GM21390 (cell line): ENCODE measurements around the gene ZCCHC7.
A peak's percentile ranks its signal among the peaks of the same experiment; 100 is the strongest.
"Not testable (repeated sequence)": the region's sequence is repeated elsewhere in the genome, so short reads cannot be mapped to it uniquely, and the experiment has no call there.

Source experiments
- ATAC-seq: cut with Tn5 transposase; IDR thresholded peaks from one replicate; pipeline ENCODE4 v1.9.1; 2021; ENCODE audit not compliant: unreplicated experiment

ZCCHC7 gene

DNA sequence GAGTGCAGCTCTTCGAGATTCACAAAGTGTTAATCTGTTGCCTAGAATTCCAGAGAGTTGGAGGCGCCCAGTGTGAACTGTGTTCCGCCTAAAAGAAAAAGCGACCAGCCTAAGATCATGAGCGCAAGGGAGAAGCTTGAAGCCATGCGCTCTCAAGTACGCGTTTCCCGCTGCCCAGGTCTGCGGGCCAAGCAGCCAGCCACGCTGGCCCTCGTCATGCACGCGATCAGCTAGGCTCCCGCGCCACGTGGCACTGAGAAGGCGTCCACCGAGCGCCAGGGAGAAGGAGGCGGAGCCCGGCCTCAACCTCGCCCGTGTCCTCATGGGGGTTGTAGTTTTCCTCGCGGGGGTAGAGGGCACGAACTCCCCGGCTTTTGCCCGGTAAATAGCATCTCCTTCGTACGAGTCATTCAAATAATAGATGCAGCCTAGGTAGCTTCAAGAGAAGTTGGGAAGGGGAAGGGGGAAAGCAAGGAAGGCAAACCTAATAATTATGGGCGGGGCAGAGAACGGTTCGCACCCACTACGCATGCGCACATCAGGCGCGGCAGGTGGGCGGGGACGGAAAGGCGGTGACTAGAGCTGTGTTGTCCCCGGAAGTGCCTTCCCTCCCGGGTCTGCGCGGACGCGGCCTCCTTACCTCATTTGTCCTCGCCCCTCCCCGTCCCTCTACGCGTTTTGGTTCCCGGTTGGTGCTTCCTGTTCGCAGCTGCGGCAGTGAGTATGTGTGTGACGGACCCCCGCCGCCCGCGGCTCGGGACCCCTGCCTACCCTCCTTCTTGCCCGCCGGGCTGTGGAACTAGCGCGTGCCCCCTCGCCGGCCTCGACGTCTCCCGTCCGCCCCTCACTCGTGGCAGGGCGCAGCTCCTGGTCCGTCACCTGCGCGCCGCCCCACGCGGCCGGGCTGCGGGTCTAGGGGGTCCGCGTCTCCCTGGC lies at the start of gene ZCCHC7:
Gene ZCCHC7 (plus strand): TSS at position 668 of the 936 bp plus-strand sequence.
- peak; percentile 93 for ATAC-seq

DNA sequence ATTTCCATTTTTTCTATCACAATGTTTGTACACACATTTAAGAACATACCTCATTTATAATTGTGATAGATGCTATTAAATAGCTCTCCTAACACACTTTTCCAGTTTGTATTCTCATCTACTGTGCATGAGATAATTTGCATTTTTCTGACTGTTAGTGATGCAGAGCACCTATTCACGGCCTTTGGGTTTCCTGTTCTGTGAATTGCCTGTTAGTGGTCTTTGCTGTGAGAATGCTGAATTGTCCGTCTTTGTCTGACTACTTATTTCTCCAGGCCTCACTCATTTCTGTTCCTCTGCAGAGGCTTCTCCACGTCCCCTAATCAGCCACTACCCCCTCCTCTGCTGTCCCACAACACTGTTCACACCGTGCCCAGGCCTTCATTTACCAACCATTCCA lies 45.6 kb upstream of the ZCCHC7 start:
- ATAC-seq = peak; percentile 36

DNA sequence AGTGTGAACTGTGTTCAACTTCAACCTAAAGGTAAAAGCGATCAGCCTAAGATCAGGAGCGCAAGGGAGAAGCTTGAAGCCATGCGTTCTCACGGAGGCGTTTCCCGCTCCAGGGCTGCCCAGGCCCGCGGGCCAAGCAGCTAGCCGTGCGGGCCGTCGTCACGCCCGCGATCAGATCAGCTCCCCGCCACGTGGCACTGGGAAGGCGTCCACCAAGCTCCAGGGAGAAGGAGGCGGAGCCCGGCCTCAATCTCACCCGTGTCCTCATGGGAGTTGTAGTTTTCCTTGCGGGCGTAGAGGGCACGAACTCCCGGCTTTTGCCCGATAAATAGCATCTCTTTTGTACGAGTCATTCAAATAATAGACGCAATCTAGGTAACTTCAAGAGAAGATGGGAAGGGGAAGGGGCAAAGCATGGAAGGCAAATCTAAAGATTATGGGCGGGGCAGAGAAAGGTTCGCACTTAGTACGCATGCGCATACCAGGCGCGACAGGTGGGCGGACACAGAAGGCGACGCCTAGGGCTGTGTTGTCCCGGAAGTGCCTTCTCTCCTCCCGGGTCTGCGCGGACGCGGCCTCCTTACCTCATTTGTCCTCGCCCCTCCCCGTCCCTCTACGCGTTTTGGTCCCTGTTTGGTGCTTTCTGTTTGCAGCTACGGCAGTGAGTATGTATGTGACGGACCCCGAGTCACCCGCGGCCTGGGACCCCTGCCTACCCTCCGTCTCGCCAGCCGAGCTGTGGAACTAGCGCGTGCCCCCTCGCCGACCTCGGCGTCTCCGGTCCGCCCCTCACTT lies 40.8 kb upstream of the ZCCHC7 start:
- peak; percentile 88 for ATAC-seq

DNA sequence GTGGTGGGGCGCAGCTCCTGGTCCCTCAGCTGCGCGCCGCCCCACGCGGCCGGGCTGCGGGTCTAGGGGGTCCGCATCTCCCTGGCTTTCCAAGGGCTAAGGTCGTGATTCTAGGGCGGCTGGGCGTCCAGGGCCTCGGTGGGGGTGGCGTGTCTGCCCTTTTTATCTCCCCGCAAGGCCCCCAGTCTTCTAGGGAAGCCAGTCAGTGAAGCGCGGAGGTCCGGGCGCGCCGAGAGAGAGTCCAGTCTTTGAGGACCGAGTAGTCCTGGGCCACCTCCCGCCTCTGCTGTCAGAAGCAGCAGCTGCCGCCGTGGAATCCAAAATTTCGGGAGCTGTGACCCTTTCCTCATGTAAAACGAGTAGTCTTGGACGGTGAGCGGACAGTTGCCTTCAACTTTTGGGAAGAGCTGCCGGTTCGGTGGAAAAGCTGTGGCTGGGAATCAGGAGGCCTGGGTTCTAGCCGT lies 40.2 kb upstream of the ZCCHC7 start:
- peak; percentile 8 for ATAC-seq

DNA sequence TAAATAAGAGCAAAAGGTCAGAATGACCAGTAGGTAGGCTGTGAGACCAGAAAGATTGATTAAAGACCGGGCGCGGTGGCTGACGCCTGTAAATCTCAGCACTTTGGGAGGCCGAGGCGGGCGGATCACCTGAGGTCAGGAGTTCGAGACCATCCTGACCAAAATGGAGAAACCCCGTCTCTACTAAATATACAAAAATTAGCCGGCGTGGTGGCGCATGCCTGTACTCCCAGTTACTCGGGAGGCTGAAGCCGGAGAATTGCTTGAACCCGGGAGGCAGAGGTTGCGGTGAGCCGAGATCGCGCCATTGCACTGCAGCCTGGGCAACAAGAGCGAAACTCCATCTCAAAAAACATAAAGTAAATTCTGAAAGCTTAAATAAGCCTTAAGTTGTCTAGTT lies 38.9 kb upstream of the ZCCHC7 start:
- ATAC-seq = not testable (repeated sequence)

DNA sequence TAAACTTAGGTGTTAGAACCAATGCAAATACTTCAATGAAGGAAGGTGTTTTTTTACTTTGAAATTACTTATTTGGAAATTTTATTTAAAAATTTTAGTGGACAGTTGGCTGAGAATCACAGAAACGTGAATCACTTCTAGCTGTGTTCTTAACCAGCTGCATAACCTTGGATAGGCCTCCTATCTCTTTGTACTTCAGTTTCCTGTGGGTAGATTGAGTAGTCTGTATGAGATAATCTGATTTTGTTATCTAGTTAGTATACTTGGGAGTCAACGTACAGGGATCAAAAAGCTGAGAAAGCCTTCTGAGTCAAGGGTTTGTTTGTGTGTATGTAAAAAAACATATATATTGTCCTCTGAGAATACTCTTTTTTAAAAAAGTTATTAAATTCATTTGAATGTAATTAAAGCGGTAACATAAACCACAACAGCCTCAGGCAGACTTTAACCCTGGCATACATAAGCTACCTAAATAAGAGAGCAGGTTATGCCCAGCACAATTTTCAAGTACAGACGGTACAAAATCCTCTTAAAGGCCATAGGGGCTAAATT lies 38.1 kb upstream of the ZCCHC7 start:
- ATAC-seq = no peak

DNA sequence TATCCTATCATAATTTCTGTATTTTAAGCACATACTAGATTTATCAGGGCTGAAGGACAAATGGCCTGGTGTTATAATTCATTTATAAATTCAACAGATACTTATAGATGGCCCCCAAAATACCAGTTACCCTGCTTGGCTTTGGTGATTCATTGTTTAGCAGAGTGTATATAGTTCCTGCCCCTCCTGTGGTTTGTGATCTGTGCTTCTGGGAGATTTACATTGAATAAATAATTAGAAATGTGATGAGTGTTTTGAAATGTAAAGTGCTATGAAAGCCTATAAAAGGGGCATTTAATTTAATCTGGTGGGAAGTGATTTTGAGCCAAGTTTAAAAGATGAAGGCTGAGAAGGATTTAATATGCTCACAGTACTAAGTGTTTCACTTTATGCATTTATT lies 36.7 kb upstream of the ZCCHC7 start:
- no peak for ATAC-seq

DNA sequence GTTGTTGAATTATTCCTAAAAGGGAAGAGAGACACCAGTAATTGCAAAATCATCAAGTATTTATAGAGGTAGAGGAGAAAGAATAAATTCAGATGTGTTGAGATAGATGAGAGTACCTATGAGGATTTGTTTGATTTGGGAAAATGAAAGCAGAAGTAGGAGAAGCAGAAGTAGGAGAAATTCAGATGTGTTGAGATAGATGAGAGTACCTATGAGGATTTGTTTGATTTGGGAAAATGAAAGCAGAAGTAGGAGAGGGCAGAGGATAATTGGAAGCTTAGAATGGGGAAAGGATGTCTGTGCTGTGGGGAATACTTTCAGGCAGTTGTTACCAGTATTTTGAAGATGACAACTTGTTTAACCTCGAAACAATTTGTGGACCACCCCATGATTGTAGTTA lies 35.1 kb upstream of the ZCCHC7 start:
- no peak for ATAC-seq

DNA sequence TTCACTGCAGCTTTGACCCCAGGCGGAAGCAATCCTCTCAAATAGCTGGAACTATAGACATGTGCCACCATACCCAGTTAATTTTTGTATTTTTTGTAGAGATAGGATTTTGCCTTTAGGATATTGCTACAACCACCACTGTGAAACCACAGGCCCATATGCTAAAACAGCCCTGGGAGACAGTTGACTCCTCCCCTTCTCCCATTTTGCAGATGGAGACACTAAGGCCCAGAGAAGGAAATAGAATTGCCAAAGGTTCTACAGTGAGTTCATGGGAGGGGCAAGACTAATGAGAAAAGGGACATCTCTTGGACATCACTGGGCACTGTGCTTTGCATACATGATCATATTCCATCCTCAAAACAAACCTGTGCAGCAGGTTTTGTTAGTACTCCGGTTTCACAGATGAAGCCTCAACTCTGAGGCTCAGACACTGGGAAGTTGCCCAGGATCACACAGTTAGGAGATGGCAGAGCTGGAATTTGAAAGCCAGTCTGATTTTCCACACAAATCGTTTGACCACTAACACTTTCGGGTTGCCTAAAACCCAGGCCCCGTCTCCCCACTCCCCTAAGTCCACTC lies 27.6 kb upstream of the ZCCHC7 start:
- ATAC-seq = not testable (repeated sequence)

DNA sequence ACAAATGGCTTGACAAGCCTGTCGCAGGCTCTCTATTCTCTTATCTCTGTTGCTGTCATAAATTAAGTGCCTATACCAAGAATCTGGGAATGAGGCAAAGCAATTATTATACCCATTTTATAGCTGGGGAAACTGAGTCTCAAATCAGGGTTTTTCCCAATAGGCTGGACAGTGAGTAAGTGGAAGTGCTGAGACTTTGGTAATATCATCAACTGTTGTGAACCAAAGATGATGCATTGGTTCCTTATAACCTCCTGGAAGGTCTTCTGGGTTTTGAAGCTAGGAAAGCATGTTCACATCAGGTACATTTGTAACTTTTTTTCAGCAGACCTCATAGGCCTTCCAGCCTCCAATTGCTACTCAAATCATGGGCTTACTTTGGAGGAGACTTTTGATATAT lies 25.6 kb upstream of the ZCCHC7 start:
- no peak for ATAC-seq

DNA sequence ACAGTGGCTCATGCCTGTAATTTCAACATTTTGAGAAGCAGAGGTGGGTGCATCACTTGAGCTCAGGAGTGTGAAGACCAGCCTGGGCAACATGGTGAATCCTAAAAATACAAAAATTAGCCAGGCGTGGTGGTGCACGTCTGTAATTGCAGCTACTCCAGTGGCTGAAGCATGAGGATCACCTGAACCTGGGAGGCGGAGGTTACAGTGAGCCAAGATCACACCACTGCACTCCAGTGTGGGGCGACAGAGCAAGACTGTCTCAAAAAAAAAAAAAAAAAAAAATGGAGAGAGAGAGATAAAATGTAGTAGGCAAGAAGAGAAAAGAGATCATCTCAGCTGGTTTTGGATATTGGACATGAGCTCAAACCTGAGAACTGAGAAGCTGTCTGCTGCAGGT lies 23.7 kb upstream of the ZCCHC7 start:
- no peak for ATAC-seq

DNA sequence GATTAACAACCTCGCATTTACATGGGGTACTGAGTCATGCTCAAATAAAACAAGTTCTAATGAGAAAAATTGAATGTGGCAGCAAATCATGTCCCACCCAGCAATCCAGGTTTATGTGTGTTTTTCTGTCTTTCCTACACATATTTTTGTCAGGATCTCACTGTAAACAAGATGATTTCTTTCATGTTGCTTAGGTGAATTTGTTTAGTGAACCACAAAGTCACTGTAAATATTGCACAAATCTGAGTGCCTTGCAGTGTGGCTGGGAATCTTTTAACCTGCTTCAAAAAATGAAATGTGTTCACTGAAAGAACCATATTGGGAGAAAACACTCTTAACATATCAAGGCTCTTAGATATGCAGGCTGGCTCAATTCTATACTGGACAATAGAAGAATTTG lies 23.1 kb upstream of the ZCCHC7 start:
- ATAC-seq = no peak

DNA sequence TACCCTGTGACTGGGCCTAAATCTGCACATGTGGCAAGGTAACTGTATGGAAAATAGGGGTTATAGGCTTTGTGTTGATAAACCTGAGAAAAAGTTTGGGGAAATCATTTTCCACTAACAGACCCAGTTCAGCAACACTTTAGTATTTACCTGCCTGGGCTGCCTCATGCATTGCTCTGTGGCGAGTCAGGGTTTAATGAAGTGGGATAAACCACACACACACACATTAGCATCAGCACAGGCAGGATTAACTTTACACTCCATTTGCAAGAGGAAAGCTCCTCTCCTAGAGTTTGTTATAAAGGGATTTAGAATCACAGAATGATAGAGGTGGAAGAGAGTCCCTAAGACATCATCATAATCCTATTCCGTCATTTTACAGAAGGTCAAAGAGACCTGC lies 20.0 kb upstream of the ZCCHC7 start:
- ATAC-seq = no peak

DNA sequence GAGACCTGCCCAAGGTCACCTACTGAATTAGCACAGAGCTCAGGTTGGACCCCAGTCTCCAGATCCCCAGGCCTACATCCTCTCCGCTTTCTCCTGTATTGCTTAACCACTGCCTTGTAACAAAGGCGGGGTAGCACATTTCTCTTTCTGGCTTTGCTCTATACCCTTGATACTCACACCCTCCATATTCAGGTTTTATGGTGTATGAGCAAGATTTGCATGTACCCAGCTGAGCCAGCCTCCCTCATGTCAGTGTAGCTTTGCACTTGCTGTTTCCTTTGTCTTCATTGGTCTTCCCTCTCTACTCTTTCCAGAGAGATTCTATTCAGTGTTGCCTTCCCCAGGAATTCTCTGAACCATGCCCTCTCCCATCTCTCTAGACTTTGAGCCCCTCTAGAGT lies 19.6 kb upstream of the ZCCHC7 start:
- ATAC-seq = no peak

DNA sequence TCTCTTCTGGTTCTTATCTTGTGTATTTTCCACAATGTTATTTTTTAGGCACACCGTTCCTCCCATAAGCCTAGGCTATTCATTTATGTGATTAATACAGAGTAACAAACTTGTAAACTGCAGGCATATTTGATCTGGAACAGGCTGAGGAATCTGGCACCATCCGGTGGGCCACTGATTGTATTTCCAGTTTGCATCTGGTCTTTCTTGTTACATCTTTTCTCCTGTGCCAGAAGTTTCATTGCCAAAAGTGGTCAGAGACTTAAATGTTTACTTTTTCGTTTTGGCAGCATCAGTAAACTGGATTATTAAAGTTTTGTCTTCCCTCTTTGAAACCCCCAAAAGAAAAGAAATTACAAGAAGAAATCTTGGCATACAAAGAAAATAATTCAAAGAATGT lies 17.9 kb upstream of the ZCCHC7 start:
- ATAC-seq = no peak

DNA sequence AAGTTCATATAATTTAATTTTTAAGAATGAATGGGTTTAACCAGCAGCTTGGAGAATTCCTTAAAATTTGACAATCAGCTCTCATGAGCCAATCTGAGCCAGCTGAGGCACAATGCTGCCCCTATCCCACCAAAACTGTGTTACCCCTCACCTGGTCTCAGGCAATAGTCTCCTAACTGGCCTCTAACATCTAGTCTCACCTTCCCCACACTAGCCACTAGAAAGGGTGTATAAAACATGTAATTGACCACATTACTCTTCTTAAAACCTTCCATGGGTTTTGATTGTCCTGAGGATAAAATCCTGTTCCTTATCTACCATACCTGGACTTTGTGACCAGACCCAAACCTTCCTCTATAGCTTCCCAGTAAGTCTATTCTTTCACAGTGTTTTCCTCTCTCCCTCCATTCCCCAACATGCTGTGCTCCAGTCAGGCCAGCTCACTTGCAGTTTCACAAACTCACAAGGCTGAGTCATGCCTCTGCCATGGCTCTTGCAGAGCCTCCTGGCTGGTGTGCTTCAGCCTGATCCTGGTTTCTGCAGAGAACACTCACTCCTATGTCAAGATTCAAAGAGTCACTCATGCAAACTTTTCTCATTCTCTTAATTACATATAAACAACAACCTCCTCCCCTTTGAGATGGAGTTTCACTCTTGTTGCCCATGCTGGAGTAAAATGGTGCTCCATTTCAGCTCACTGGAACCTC lies 16.0 kb upstream of the ZCCHC7 start:
- ATAC-seq = peak; percentile 49

DNA sequence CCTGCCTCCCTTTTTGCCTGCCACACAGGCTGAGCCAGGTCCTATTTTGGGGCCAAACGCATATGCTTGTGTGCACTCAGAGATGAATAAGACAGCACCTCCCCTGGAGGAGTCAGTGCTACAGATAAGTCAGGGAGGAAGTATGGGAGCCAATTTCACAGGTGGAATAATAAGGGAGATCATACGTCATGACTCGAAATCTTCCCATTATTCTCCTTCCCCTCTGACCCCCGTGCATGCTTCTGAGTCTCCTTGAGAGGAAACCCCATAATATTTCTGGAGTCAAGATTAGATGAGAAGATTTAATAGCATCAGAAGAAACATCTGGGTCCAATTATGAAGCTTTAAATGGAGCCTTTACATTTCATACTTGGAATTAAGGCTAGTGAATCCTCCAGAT lies 15.1 kb upstream of the ZCCHC7 start:
- ATAC-seq = no peak

DNA sequence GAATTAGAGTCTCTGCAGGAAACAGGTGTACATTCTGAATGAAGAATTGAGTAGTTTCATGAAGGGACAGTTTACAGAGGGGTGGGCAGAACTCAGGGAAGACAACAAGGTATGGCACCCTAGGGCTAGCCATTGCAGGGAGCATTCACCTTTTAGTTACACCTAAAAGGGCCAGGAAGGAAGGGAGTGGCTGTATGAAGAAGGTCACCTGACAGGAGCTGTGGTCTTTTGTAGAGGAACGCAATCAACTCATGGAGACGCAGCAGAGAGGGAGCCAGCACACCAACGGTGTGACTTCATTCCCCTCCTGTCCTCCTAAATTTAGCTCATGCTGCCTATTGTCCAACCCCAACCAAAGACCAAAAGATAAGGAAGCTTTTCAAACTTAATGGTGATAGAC lies 12.7 kb upstream of the ZCCHC7 start:
- no peak for ATAC-seq

DNA sequence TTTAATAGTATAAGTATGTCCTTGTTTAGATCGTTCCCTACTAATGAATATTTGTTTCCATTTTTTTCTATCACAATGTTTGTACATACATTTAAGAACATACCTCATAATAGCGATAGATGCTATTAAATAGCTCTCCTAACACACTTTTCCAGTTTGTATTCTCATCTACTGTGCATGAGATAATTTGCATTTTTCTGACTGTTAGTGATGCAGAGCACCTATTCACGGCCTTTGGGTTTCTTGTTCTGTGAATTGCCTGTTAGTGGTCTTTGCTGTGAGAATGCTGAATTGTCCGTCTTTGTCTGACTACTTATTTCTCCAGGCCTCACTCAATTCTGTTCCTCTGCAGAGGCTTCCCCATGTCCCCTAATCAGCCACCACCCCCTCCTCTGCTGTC lies 5.9 kb upstream of the ZCCHC7 start:
- ATAC-seq = not testable (repeated sequence)

DNA sequence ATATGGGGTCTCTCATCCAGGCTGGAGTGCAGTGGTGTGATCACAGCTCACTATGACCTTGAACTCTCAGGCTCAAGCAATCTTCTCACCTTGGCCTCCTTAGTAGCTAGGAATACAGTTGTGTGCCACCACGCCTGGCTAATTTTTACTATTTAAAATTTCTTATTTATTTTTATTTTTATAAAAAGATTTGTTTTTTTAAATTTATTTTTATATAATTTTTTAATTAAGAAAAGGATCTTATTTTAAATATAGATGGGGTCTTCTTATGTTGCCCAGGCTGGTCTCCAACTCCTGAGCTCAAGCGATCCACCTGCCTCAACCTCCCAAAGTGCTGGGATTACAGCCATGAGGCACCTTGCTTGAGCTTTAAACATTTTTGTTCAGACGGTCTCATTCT lies 2.4 kb upstream of the ZCCHC7 start:
- no peak for ATAC-seq

DNA sequence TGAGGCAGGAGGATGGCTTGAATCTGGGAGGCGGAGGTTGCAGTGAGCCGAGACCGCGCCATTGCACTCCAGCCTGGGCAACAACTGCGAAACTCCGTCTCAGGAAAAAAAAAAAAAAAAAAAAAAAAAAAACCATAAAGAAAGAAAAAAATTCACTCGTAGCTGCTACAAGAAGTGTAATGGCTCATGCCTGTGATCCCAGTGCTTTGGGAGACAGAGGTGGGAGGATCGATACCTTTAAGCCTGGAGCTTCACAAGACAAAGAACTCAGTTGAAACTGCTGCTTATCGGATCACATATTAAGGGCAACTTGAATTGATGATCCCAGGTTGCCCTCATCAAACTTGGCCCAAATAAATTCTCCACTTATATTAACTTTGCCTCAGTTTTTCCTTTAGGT lies 1.0 kb upstream of the ZCCHC7 start:
- no peak for ATAC-seq
